Panc1 (cell line): Measurements from ENCODE around the gene OR8I2. TPM values are rescaled to one million over a fixed set of nuclear protein-coding genes. Genes with fewer than 3 reads are reported as not detected.
"Not testable (repeated sequence)": the region's sequence is repeated elsewhere in the genome, so short reads cannot be mapped to it uniquely, and the experiment has no call there.

Source experiments
- ATAC-seq: fragments of 200-7000 bp; cut with Tn5 transposase; 2 replicates; pipeline ENCODE4 v1.9.1; 2020; ENCODE audit warnings: mild to moderate bottlenecking, moderate library complexity
- BruUV-seq: library from RNA; stranded (reverse); fragments of 400-500 nt; replicated peaks from 2 replicates; lab custom pipeline; 2021; lab: Mats Ljungman, UMichigan
- CTCF ChIA-PET: fragments of 300-600 bp; sonication (Branson Sonifier 250); formaldehyde crosslinking; loops from one replicate; lab custom pipeline; 2022; ENCODE audit warnings: antibody characterized with exemption; lab: Charles Lee
- POLR2A ChIA-PET: fragments of 300-600 bp; sonication (Branson Sonifier 250); formaldehyde crosslinking; loops from one replicate; lab custom pipeline; 2022; ENCODE audit warnings: antibody characterized with exemption; lab: Charles Lee
- DNase-seq: peaks from one replicate; pipeline ENCODE4 v3.0.0-alpha.2; 2010; ENCODE audit warnings: low read depth, low spot score
- H3K27ac ChIP-seq: 2 replicates; pipeline ENCODE4 v1.5.1; 2011; ENCODE audit warnings: mild to moderate bottlenecking, low read length, inconsistent platforms
- H3K27me3 ChIP-seq: fragments of 200-500 bp; sonication (Bioruptor generic); 2 replicates; pipeline ENCODE4 v1.6.0; 2014; ENCODE audit warnings: low read length, inconsistent platforms; ENCODE audit not compliant: control insufficient read depth, insufficient read depth
- H3K36me3 ChIP-seq: fragments of 200-500 bp; sonication (Bioruptor generic); 2 replicates; pipeline ENCODE4 v1.5.1; 2014; ENCODE audit warnings: inconsistent platforms, mild to moderate bottlenecking, low read length, moderate library complexity; ENCODE audit not compliant: control insufficient read depth, insufficient read depth
- H3K4me1 ChIP-seq: 2 replicates; pipeline ENCODE4 v1.5.1; 2011; ENCODE audit warnings: inconsistent platforms, mild to moderate bottlenecking, low read length, moderate library complexity; ENCODE audit not compliant: control insufficient read depth, insufficient read depth
- H3K4me3 ChIP-seq, 2 experiments: 2 replicates each; pipeline ENCODE4 v1.5.1; 2011 to 2012; ENCODE audit warnings: low read depth in 2 of 2, low read length in 2 of 2, mild to moderate bottlenecking in 2 of 2, inconsistent platforms in 1 of 2, moderate library complexity in 1 of 2
- H3K9me3 ChIP-seq: fragments of 200-500 bp; sonication (Bioruptor generic); 2 replicates; pipeline ENCODE4 v1.5.1; 2014; ENCODE audit warnings: low read depth, mild to moderate bottlenecking, inconsistent platforms, low read length, moderate library complexity; ENCODE audit not compliant: control insufficient read depth, insufficient read depth
- CTCF ChIP-seq: fragments of 450-650 bp; IDR thresholded peaks from 2 replicates; pipeline ENCODE4 v1.5.1; 2017; ENCODE audit warnings: mild to moderate bottlenecking
- POLR2AphosphoS5 ChIP-seq: IDR thresholded peaks from 2 replicates; pipeline ENCODE4 v1.6.1; 2012; ENCODE audit warnings: mild to moderate bottlenecking, low read depth, low read length, moderate library complexity
- REST ChIP-seq, 2 experiments: IDR thresholded peaks; 2 replicates each; pipeline ENCODE4 v1.6.1; 2011 to 2012; ENCODE audit warnings: low read depth in 2 of 2, control low read depth in 1 of 2, low read length in 1 of 2, mild to moderate bottlenecking in 1 of 2, moderate library complexity in 1 of 2; ENCODE audit not compliant: insufficient read depth in 1 of 2
- SIN3A ChIP-seq: IDR thresholded peaks from 2 replicates; pipeline ENCODE4 v1.6.1; 2012; ENCODE audit warnings: low read depth, mild to moderate bottlenecking, low read length, moderate library complexity, borderline replicate concordance; ENCODE audit not compliant: insufficient read depth
- TCF7L2 ChIP-seq: IDR thresholded peaks from 2 replicates; pipeline ENCODE4 v1.6.1; 2011; ENCODE audit warnings: mild to moderate bottlenecking, low read depth, low read length, inconsistent platforms
- in situ Hi-C: cut with HindIII; loops from 2 replicates; pipeline ENCODE4 v1.10.0; 2016; ENCODE audit warnings: low sequenced_read_pairs, low pct_unique_long_range_greater_than_20kb
- intact Hi-C: fragments of 100-400 bp; cut with micrococcal nuclease; formaldehyde crosslinking; loops from one replicate; pipeline ENCODE4 v1.10.0; 2022; ENCODE audit not compliant: unreplicated experiment
- total RNA-seq: library from RNA; stranded (reverse); gene quantifications from one replicate; pipeline ENCODE4 v1.2.1, GENCODE V29; 2021; ENCODE audit not compliant: unreplicated experiment

Gene OR8I2
- total RNA-seq, 1 experiment from 2014 or later: not detected

GRCh38 chr11:56049487-56049886 lies 43.6 kb upstream of the OR8I2 start:
- BruUV-seq: no TSS peak
- intact Hi-C loops (no loop called here), in situ Hi-C loops (no loop called here)

GRCh38 chr11:56056366-56056765 lies 36.7 kb upstream of the OR8I2 start:
- H3K4me1 ChIP-seq, DNase-seq, H3K27me3 ChIP-seq, H3K27ac ChIP-seq, intact Hi-C loops, CTCF ChIA-PET, H3K4me3 ChIP-seq, in situ Hi-C loops, H3K9me3 ChIP-seq, POLR2A ChIA-PET, H3K36me3 ChIP-seq, ATAC-seq, BruUV-seq: not testable (repeated sequence)

More at GRCh38 chr11:56049487-56049886, 43.6 kb upstream of the OR8I2 start:
- TF ChIP-seq SIN3A (no peak), TCF7L2 (no peak)
- Histone ChIP-seq H3K27ac (no peak overlapping the region), H3K27me3 (no peaks in the 10 kb centered on the region), H3K4me3 (no peak overlapping the region), H3K36me3 (no peaks in the 10 kb centered on the region), H3K9me3 (no peaks in the 10 kb centered on the region; the same call in 1 of the 2 replicates), H3K4me1 (no peaks in the 10 kb centered on the region)
- no peak for ATAC-seq
- POLR2A ChIA-PET: no interaction called here
- no peak for DNase-seq
- CTCF ChIA-PET: no interaction called here

GRCh38 chr11:56057661-56058237 lies 35.4 kb upstream of the OR8I2 start:
- CTCF ChIA-PET, H3K27ac ChIP-seq, BruUV-seq, H3K9me3 ChIP-seq, intact Hi-C loops, H3K27me3 ChIP-seq, DNase-seq, in situ Hi-C loops, H3K4me1 ChIP-seq, H3K4me3 ChIP-seq, POLR2A ChIA-PET, ATAC-seq, H3K36me3 ChIP-seq: not testable (repeated sequence)

- DNase-seq, H3K4me3 ChIP-seq, H3K9me3 ChIP-seq, H3K36me3 ChIP-seq, ATAC-seq, H3K4me1 ChIP-seq, BruUV-seq, intact Hi-C loops, CTCF ChIA-PET, H3K27me3 ChIP-seq, H3K27ac ChIP-seq, POLR2A ChIA-PET, in situ Hi-C loops: not testable (repeated sequence)
Observed at GRCh38 chr11:56058260-56058780, 34.8 kb upstream of the OR8I2 start.

- intact Hi-C loops: no loop called here
- no peak overlapping the region for H3K27ac ChIP-seq
- no peaks in the 10 kb centered on the region for H3K36me3 ChIP-seq
- H3K4me1 ChIP-seq: no peaks in the 10 kb centered on the region
- CTCF ChIA-PET: no interaction called here
- POLR2A ChIA-PET: no interaction called here
- ATAC-seq (no peak), DNase-seq (no peak)
- in situ Hi-C loops: no loop called here
- H3K9me3 ChIP-seq: no peaks in the 10 kb centered on the region
- H3K27me3 ChIP-seq: no peaks in the 10 kb centered on the region
- H3K4me3 ChIP-seq: no peak overlapping the region
- TF ChIP-seq SIN3A: no peak
- no peak for TF ChIP-seq TCF7L2
- TF ChIP-seq CTCF: no peak
- no peak for TF ChIP-seq REST (IDR thresholded peaks at IDR 0.05; ENCODE audit: insufficient read depth in 1 of 2, low read depth in 2 of 2, low read length in 1 of 2)
- TF ChIP-seq POLR2AphosphoS5: no peak
- BruUV-seq: no TSS peak
Observed at GRCh38 chr11:56066980-56067379, 26.1 kb upstream of the OR8I2 start.
